ENCODE data around the gene ISL2. TPM values are rescaled to one million over a fixed set of nuclear protein-coding genes. Genes with fewer than 3 reads are reported as not detected.

ISL2 gene
- total and polyA plus RNA-seq, 9 of the 15 experiments (the other 6 are each of a cell fraction or from before 2014, with no cell fraction given) = 0.15 to 23.7 (median 4.0) TPM

DNA sequence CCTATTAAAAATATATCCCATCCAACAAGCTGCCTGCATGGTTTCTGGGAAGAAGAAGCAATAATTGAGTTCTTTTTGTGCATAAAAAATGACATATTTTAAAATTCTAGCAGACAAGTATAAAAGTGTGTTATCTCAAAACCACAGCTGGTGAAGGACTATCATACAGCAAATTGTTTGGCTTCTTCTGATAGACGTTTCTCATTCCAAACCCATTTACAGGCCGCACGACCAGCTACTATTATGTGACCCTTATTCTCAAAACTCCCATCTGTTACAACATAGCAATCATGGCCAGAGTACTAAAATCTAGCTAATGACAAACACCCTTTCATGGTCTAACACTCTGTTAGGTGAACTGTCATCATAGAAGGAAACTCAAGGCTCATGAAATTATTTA is 47.0 kb upstream of the ISL2 start (continued):
- TF ChIP-seq SETDB1 (IDR thresholded peaks at IDR 0.05; ENCODE audit: low read length) (no peak), ZKSCAN8 (CRISPR knock-in tag; IDR thresholded peaks at IDR 0.05) (no peak), PRDM10 (IDR thresholded peaks at IDR 0.05; ENCODE audit: partially characterized antibody) (no peak), CBFA2T2 (conservative IDR thresholded peaks at IDR 0.05) (peak; percentile 45; the same call in 1 of the 2 replicates), ASH1L (IDR thresholded peaks at IDR 0.05; ENCODE audit: borderline replicate concordance, low read depth, partially characterized antibody) (no peak), TCF3 (CRISPR knock-in tag; IDR thresholded peaks at IDR 0.05) (peak; percentile 75), ZNF551 (CRISPR knock-in tag; IDR thresholded peaks at IDR 0.05) (no peak)
- TF ChIP-seq, protein P1, sequence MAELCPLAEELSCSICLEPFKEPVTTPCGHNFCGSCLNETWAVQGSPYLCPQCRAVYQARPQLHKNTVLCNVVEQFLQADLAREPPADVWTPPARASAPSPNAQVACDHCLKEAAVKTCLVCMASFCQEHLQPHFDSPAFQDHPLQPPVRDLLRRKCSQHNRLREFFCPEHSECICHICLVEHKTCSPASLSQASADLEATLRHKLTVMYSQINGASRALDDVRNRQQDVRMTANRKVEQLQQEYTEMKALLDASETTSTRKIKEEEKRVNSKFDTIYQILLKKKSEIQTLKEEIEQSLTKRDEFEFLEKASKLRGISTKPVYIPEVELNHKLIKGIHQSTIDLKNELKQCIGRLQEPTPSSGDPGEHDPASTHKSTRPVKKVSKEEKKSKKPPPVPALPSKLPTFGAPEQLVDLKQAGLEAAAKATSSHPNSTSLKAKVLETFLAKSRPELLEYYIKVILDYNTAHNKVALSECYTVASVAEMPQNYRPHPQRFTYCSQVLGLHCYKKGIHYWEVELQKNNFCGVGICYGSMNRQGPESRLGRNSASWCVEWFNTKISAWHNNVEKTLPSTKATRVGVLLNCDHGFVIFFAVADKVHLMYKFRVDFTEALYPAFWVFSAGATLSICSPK (IDR thresholded peaks at IDR 0.05; ENCODE audit: borderline replicate concordance) = no peak
- TF ChIP-seq, protein P2, sequence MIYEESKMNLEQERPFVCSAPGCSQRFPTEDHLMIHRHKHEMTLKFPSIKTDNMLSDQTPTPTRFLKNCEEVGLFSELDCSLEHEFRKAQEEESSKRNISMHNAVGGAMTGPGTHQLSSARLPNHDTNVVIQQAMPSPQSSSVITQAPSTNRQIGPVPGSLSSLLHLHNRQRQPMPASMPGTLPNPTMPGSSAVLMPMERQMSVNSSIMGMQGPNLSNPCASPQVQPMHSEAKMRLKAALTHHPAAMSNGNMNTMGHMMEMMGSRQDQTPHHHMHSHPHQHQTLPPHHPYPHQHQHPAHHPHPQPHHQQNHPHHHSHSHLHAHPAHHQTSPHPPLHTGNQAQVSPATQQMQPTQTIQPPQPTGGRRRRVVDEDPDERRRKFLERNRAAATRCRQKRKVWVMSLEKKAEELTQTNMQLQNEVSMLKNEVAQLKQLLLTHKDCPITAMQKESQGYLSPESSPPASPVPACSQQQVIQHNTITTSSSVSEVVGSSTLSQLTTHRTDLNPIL (CRISPR knock-in tag; IDR thresholded peaks at IDR 0.05) = no peak
- TF ChIP-seq, protein P3, sequence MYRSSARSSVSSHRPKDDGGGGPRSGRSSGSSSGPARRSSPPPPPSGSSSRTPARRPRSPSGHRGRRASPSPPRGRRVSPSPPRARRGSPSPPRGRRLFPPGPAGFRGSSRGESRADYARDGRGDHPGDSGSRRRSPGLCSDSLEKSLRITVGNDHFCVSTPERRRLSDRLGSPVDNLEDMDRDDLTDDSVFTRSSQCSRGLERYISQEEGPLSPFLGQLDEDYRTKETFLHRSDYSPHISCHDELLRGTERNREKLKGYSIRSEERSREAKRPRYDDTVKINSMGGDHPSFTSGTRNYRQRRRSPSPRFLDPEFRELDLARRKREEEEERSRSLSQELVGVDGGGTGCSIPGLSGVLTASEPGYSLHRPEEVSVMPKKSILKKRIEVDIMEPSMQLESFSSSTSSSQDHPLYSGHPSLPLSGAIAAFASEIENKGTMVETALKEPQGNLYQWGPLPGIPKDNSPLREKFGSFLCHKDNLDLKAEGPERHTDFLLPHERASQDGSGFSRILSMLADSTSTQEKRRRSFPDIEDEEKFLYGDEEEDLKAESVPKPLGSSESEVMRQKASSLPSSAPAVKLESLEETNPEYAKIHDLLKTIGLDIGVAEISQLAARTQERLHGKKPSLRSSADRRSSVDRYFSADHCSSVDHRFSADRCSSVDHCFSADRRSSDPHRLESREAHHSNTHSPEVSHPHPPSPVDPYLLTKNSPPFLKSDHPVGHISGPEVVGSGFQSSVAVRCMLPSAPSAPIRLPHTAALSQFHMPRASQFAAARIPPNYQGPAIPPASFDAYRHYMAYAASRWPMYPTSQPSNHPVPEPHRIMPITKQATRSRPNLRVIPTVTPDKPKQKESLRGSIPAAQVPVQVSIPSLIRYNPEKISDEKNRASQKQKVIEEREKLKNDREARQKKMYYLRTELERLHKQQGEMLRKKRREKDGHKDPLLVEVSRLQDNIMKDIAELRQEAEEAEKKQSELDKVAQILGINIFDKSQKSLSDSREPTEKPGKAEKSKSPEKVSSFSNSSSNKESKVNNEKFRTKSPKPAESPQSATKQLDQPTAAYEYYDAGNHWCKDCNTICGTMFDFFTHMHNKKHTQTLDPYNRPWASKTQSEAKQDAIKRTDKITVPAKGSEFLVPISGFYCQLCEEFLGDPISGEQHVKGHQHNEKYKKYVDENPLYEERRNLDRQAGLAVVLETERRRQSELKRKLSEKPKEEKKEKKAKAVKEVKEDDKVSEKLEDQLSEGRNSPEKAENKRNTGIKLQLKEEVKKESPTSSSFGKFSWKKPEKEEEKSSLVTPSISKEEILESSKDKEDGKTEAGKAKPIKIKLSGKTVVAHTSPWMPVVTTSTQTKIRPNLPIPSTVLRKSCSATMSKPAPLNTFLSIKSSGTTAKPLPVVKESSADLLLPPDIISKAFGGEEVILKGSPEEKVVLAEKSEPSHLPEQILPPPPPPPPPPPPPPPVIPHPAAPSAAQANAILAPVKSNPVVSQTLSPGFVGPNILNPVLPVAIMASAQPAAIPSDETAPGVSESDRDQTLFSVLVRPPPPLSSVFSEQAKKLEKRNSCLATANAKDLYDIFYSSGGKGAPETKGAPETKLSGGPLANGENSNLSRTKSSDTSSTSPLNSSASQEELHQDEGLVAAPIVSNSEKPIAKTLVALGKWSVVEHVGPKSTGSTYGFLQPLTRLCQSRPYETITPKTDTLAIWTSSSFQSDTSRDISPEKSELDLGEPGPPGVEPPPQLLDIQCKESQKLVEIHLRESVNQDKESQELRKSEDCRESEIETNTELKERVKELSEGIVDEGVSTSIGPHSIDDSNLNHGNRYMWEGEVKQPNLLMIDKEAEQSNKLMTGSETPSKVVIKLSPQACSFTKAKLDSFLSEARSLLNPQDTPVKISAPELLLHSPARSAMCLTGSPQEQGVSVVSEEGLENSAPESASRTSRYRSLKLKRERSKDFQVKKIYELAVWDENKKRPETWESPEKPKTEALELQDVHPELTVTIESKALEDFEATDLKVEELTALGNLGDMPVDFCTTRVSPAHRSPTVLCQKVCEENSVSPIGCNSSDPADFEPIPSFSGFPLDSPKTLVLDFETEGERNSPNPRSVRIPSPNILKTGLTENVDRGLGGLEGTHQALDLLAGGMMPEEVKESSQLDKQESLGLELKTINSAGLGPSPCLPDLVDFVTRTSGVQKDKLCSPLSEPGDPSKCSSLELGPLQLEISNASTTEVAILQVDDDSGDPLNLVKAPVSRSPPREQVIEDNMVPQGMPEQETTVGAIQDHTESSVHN (IDR thresholded peaks at IDR 0.05; ENCODE audit: borderline replicate concordance in 1 of 2, low read depth in 1 of 2) = no peak
